Prostate gland (tissue), 2 donors: ENCODE measurements around the gene FMN1.

Source experiments
- CTCF ChIP-seq, 4 experiments: fragments of 200-600 bp in 2 of 4; fragments of 450-650 bp in 2 of 4; sonication (generic) in 2 of 4; IDR thresholded peaks; 1 replicate in 3 of 4; 2 replicates in 1 of 4; pipeline ENCODE4 v1.5.1; 2016 to 2019; ENCODE audit warnings: antibody characterized with exemption in 4 of 4, mild to moderate bottlenecking in 2 of 4, moderate library complexity in 2 of 4
- POLR2A ChIP-seq: fragments of 450-650 bp; IDR thresholded peaks from one replicate; pipeline ENCODE4 v1.6.1; 2016; ENCODE audit warnings: antibody characterized with exemption, mild to moderate bottlenecking
- POLR2AphosphoS5 ChIP-seq: sonication (generic); formaldehyde crosslinking; IDR thresholded peaks from one replicate; pipeline ENCODE4 v1.6.1; 2017; ENCODE audit warnings: antibody characterized with exemption

GRCh38 chr15:32923176-32923575 lies 271.3 kb downstream of the FMN1 start:
- TF ChIP-seq CTCF (IDR thresholded peaks at IDR 0.05) (no peak), POLR2A (no peak), POLR2AphosphoS5 (no peak)
